Osteoblast (primary cell): ENCODE data around the gene EGF. TPM values are rescaled to one million over a fixed set of nuclear protein-coding genes. Genes with fewer than 3 reads are reported as not detected.
"Not testable (repeated sequence)": the region's sequence is repeated elsewhere in the genome, so short reads cannot be mapped to it uniquely, and the experiment has no call there.

Experiments
- DNase-seq: peaks from one replicate; pipeline ENCODE4 v3.0.0; 2011; ENCODE audit warnings: low spot score, mixed read lengths; ENCODE audit not compliant: insufficient read length; ENCODE audit errors: missing footprints
- H2AFZ ChIP-seq: 2 replicates; pipeline ENCODE4 v1.6.0; 2011; ENCODE audit warnings: mild to moderate bottlenecking, low read length
- H3K27ac ChIP-seq: 2 replicates; pipeline ENCODE4 v1.5.1; 2011; ENCODE audit warnings: mild to moderate bottlenecking, low read depth, low read length, moderate library complexity
- H3K27me3 ChIP-seq: 2 replicates; pipeline ENCODE4 v1.6.0; 2012; ENCODE audit warnings: mild to moderate bottlenecking, control low read depth, inconsistent platforms, low read length, moderate library complexity; ENCODE audit not compliant: insufficient read depth
- H3K36me3 ChIP-seq: 2 replicates; pipeline ENCODE4 v1.5.1; 2011; ENCODE audit warnings: mild to moderate bottlenecking, low read length, control low read depth, moderate library complexity; ENCODE audit not compliant: insufficient read depth
- H3K4me1 ChIP-seq: 2 replicates; pipeline ENCODE4 v1.5.1; 2011; ENCODE audit warnings: mild to moderate bottlenecking, low read length, control low read depth, moderate library complexity; ENCODE audit not compliant: insufficient read depth
- H3K4me2 ChIP-seq: 2 replicates; pipeline ENCODE4 v1.6.0; 2011; ENCODE audit warnings: mild to moderate bottlenecking, low read length; ENCODE audit not compliant: insufficient read depth
- H3K4me3 ChIP-seq: fragments of 200-600 bp; sonication (generic); 3 replicates; pipeline ENCODE4 v1.5.1; 2012; ENCODE audit warnings: mild to moderate bottlenecking, low read length, inconsistent platforms; ENCODE audit not compliant: insufficient read depth
- H3K79me2 ChIP-seq: 2 replicates; pipeline ENCODE4 v1.6.0; 2012; ENCODE audit warnings: mild to moderate bottlenecking, low read length, control low read depth, inconsistent platforms; ENCODE audit not compliant: insufficient read depth
- H3K9me3 ChIP-seq: 2 replicates; pipeline ENCODE4 v1.5.1; 2011; ENCODE audit warnings: low read depth, low read length, control low read depth
- H4K20me1 ChIP-seq: 2 replicates; pipeline ENCODE4 v1.6.0; 2012; ENCODE audit warnings: mild to moderate bottlenecking, low read length, control low read depth; ENCODE audit not compliant: insufficient read depth
- CTCF ChIP-seq: IDR thresholded peaks from 2 replicates; pipeline ENCODE4 v1.5.1; 2011; ENCODE audit warnings: mild to moderate bottlenecking, low read depth, low read length, moderate library complexity; ENCODE audit errors: extremely low read depth
- total RNA-seq: library from RNA; depleted of rRNA; stranded (reverse); fragments of >200 nt; gene quantifications from 2 replicates; pipeline ENCODE4 v1.2.3, GENCODE V29; 2012

Gene EGF
- total RNA-seq, 1 donor = 0.36 TPM

GRCh38 chr4:110033355-110034025 is 120.8 kb downstream of the EGF start:
- no peak overlapping the region for H2AFZ ChIP-seq
- no peaks in the 10 kb centered on the region for H3K79me2 ChIP-seq
- H3K4me2 ChIP-seq = no peak overlapping the region
- no peak overlapping the region for H3K27ac ChIP-seq
- peaks cover 5% of the 10 kb centered on the region for H3K27me3 ChIP-seq
- H3K4me3 ChIP-seq = no peak overlapping the region
- H3K36me3 ChIP-seq = no peaks in the 10 kb centered on the region
- H3K4me1 ChIP-seq = no peaks in the 10 kb centered on the region
- TF ChIP-seq CTCF = no peak
- H4K20me1 ChIP-seq = no peaks in the 10 kb centered on the region
- no peaks in the 10 kb centered on the region for H3K9me3 ChIP-seq
- DNase-seq = no peak

GRCh38 chr4:110034026-110034393 is 121.3 kb downstream of the EGF start:
- H3K79me2 ChIP-seq = no peaks in the 10 kb centered on the region
- H3K4me2 ChIP-seq = no peak overlapping the region
- H3K27ac ChIP-seq = no peak overlapping the region
- H2AFZ ChIP-seq = no peak overlapping the region
- H4K20me1 ChIP-seq = no peaks in the 10 kb centered on the region
- DNase-seq = no peak
- no peak for TF ChIP-seq CTCF
- H3K4me1 ChIP-seq = no peaks in the 10 kb centered on the region
- H3K27me3 ChIP-seq = peaks cover 5% of the 10 kb centered on the region
- no peak overlapping the region for H3K4me3 ChIP-seq
- no peaks in the 10 kb centered on the region for H3K36me3 ChIP-seq
- no peaks in the 10 kb centered on the region for H3K9me3 ChIP-seq

GRCh38 chr4:110039164-110039563 is 126.5 kb downstream of the EGF start:
- H3K79me2 ChIP-seq, H4K20me1 ChIP-seq, H3K27me3 ChIP-seq, H3K9me3 ChIP-seq, DNase-seq, H3K4me3 ChIP-seq, H3K27ac ChIP-seq, H3K36me3 ChIP-seq, H3K4me2 ChIP-seq, H2AFZ ChIP-seq: not testable (repeated sequence)
- peaks cover 12% of the 10 kb centered on the region for H3K4me1 ChIP-seq

GRCh38 chr4:110041735-110042134 is 129.1 kb downstream of the EGF start:
- TF ChIP-seq CTCF = no peak
- peaks cover 12% of the 10 kb centered on the region for H3K4me1 ChIP-seq
- no peak overlapping the region for H3K4me2 ChIP-seq
- no peaks in the 10 kb centered on the region for H3K9me3 ChIP-seq
- H2AFZ ChIP-seq = no peak overlapping the region
- H3K4me3 ChIP-seq = no peak overlapping the region
- H4K20me1 ChIP-seq = no peaks in the 10 kb centered on the region
- no peaks in the 10 kb centered on the region for H3K36me3 ChIP-seq
- peaks cover 3% of the 10 kb centered on the region for H3K27me3 ChIP-seq
- no peak overlapping the region for H3K27ac ChIP-seq
- no peak for DNase-seq
- no peaks in the 10 kb centered on the region for H3K79me2 ChIP-seq
